ENCODE data around the gene TEX54.

The TEX54 gene

GRCh38 chr11:62792202-62792575, 40.5 kb downstream of the TEX54 start:
- DNase-seq (ENCODE audit: low read depth) = no peak
- peak overlapping the region; percentile 4 for H3K4me3 ChIP-seq (ENCODE audit: low read length)
- TF ChIP-seq, protein P1, sequence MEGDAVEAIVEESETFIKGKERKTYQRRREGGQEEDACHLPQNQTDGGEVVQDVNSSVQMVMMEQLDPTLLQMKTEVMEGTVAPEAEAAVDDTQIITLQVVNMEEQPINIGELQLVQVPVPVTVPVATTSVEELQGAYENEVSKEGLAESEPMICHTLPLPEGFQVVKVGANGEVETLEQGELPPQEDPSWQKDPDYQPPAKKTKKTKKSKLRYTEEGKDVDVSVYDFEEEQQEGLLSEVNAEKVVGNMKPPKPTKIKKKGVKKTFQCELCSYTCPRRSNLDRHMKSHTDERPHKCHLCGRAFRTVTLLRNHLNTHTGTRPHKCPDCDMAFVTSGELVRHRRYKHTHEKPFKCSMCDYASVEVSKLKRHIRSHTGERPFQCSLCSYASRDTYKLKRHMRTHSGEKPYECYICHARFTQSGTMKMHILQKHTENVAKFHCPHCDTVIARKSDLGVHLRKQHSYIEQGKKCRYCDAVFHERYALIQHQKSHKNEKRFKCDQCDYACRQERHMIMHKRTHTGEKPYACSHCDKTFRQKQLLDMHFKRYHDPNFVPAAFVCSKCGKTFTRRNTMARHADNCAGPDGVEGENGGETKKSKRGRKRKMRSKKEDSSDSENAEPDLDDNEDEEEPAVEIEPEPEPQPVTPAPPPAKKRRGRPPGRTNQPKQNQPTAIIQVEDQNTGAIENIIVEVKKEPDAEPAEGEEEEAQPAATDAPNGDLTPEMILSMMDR (IDR thresholded peaks at IDR 0.05; ENCODE audit: insufficient read depth, low read depth, low read length, missing control alignments) = no peak

- H3K4me3 ChIP-seq (ENCODE audit: low read length) = peak within 1 kb of the TSS; percentile 90
- TF ChIP-seq, protein P1 (IDR thresholded peaks at IDR 0.05; ENCODE audit: insufficient read depth, low read depth, low read length, missing control alignments) = no peak
- DNase-seq (ENCODE audit: low read depth) = peak; percentile 85
These were observed 41.0 kb downstream of the TEX54 start, which contains the start of gene TMEM223 for GRCh38 chr11:62791501-62792201. Gene TMEM223 (minus strand): TSS chr11:62792006. CDS start chr11:62791994, 12 bp downstream.

DNA sequence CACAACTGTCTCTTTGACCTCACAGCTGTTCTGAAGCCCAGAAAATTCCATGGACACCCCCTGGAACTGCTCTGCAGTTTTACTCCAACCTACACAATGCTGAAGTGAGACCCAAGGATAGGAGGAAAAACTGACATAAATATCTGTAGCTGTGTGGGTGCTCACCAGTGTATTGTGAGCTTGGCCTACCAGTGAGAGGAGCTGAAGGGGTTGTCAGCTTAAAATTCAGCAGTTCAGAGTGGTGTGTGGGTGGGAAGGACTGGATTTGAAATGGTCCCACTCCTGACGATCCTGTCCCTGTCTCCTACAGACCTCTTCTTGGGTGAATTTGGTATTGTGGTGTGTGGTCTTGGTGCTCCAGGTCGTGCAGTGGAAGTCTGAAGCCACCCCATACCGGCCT, 43.1 kb downstream of the TEX54 start:
- no peak overlapping the region for H3K4me3 ChIP-seq (ENCODE audit: low read length)
- no peak for DNase-seq (ENCODE audit: low read depth)
- TF ChIP-seq, protein P1 (IDR thresholded peaks at IDR 0.05; ENCODE audit: insufficient read depth, low read depth, low read length, missing control alignments) = no peak

GRCh38 chr11:62788991-62789390, 43.6 kb downstream of the TEX54 start:
- H3K4me3 ChIP-seq (ENCODE audit: low read length) = no peak overlapping the region
- DNase-seq (ENCODE audit: low read depth) = no peak
- TF ChIP-seq, protein P1 (IDR thresholded peaks at IDR 0.05; ENCODE audit: insufficient read depth, low read depth, low read length, missing control alignments) = no peak

DNA sequence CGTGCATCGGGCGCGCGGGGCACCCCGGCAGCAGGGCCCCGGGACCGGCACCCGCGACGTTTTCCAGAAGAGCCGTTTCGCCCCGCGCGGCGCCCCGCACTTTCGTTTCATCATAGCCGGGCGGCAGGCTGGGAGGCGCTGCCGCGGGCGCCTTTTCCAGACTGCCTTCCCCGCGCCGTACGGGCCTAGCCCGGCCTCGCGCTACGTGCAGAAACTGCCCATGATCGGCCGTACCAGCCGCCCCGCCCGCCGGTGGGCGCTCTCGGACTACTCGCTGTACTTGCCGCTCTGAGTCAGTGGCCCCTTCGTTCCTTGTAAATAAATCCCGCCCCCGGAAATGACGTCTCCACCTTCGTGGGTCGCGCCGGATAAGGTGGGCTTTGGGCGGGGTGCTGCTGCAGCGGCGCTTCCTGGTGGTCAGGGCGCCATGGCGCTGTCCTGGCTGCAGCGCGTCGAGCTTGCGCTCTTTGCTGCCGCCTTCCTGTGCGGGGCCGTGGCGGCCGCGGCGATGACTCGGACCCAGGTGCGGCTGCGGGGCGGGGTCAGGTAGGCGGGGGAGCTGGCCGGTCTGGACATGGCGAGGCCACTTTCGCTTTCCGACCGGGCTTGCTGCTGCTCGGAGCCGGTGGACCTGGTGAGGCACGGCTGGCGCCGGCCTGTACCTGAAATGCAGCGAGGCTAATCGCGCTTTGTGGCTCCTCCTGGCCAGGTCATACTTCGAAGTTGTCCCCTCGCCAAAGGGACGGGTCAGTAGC, 45.5 kb downstream of the TEX54 start, which contains the start of gene TMEM179B:
TSS of gene TMEM179B (plus strand) at position 398 of the 755 bp plus-strand sequence. CDS start at position 428, 30 bp downstream.
- H3K4me3 ChIP-seq (ENCODE audit: low read length) = peak within 1 kb of the TSS; percentile 77
- peak; percentile 99 for DNase-seq (ENCODE audit: low read depth)
- TF ChIP-seq, protein P1 (IDR thresholded peaks at IDR 0.05; ENCODE audit: insufficient read depth, low read depth, low read length, missing control alignments) = peak; percentile 55

- peak overlapping the region; percentile 77 for H3K4me3 ChIP-seq (ENCODE audit: low read length)
- TF ChIP-seq, protein P1 (IDR thresholded peaks at IDR 0.05; ENCODE audit: insufficient read depth, low read depth, low read length, missing control alignments) = peak; percentile 89
- DNase-seq (ENCODE audit: low read depth) = peak; percentile 78
These were observed 46.2 kb downstream of the TEX54 start for GRCh38 chr11:62786318-62787004.
